ENCODE data around the gene DTX4. TPM values are rescaled to one million over a fixed set of nuclear protein-coding genes. Genes with fewer than 3 reads are reported as not detected.

DTX4 gene
- total and polyA plus RNA-seq, 12 donors = 0.86 to 4.1 (median 2.1) TPM

DNA sequence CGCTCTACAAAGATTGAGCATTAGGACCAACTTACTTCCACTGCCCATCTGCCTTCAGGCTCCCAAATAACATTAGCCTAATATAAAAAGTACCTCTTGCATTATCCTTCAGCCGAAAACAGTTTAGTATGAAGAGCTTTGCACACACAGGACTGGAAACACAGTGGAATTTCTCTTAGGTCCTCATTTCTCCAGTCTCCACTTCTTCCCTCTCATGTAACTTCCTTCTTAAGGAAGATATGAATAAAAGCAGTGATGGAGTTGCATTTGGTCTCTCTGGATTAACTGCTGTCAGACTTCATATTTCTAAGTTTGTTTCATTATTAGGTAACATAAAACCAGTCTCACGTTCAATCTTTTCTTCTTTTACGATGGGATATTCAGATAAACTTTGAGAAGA, 46.4 kb downstream of the DTX4 start:
- DNase-seq (no peak), ATAC-seq (no peak)
- no peaks in the 10 kb centered on the region for H3K27me3 ChIP-seq
- H3K4me1 ChIP-seq = peaks cover 0 to 80% (median 7%) of the 10 kb centered on the region in 9 donors
- TF ChIP-seq, protein P1, sequence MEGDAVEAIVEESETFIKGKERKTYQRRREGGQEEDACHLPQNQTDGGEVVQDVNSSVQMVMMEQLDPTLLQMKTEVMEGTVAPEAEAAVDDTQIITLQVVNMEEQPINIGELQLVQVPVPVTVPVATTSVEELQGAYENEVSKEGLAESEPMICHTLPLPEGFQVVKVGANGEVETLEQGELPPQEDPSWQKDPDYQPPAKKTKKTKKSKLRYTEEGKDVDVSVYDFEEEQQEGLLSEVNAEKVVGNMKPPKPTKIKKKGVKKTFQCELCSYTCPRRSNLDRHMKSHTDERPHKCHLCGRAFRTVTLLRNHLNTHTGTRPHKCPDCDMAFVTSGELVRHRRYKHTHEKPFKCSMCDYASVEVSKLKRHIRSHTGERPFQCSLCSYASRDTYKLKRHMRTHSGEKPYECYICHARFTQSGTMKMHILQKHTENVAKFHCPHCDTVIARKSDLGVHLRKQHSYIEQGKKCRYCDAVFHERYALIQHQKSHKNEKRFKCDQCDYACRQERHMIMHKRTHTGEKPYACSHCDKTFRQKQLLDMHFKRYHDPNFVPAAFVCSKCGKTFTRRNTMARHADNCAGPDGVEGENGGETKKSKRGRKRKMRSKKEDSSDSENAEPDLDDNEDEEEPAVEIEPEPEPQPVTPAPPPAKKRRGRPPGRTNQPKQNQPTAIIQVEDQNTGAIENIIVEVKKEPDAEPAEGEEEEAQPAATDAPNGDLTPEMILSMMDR (IDR thresholded peaks at IDR 0.05) = no peak
- H3K9me3 ChIP-seq = no peaks in the 10 kb centered on the region
- H3K36me3 ChIP-seq = no peaks in the 10 kb centered on the region
- no peak overlapping the region for H3K4me3 ChIP-seq
- intact Hi-C loops (cut with DNase I) = no loop called here
- WGBS, 2 donors = 90 to 94% methylated on average over 4 of the region's 4 CpGs
- H3K27ac ChIP-seq = peak overlapping the region in 4 of 10 donors; percentile 34 to 87 (median 50)

DNA sequence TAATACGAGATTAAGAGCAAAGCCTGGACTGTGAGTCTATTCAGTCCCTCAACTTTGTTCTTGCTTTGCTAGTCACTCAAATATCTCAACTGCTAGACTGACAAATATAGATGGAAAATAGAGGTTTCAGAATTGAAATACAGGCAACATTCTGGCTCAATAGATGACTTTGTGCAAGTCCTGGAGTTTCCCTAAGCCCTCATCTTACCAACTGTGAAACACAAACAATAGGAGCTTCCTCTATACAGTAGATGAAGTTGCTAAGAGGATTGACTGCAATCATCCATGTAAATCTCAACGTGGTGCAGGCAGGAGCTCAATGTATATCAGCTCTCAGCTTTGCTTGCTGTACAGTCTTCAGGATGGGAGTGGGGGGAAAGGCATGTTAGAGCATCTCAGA, 47.0 kb downstream of the DTX4 start:
- H3K27me3 ChIP-seq = no peaks in the 10 kb centered on the region
- peaks cover 0 to 80% (median 7%) of the 10 kb centered on the region in 9 donors for H3K4me1 ChIP-seq
- no peaks in the 10 kb centered on the region for H3K36me3 ChIP-seq
- TF ChIP-seq, protein P1 (IDR thresholded peaks at IDR 0.05) = no peak
- H3K27ac ChIP-seq = peak overlapping the region in 1 of 10 donors; percentile 87
- intact Hi-C loops (cut with DNase I) = no loop called here
- no peak for DNase-seq
- no peaks in the 10 kb centered on the region for H3K9me3 ChIP-seq
- no peak overlapping the region for H3K4me3 ChIP-seq
- 50 to 53% methylated on average over 2 of the region's 2 CpGs for WGBS, 2 donors
- ATAC-seq = no peak

DNA sequence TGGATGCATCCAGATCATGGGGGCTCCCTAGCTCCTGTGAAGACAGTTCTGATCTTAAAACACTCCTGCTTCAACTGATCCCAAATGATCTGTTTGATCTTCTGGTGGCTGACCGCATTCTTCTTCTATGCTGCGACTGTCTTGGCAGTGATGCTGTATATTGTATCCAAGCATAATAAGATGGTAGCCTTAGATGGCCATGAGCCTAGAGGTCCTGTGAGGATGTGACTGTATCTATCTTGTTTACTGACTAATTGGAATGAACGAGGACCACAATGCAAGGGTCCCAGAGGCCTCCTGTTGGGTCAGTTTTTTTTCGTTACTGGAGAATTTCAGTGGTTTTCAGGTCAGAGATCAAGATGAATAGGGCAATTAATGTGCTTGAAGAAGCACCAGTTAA, 47.9 kb downstream of the DTX4 start:
- Histone ChIP-seq H3K36me3 (no peaks in the 10 kb centered on the region), H3K4me3 (no peak overlapping the region), H3K27ac (no peak overlapping the region), H3K4me1 (peaks cover 0 to 86% (median 15%) of the 10 kb centered on the region in 9 donors), H3K9me3 (no peaks in the 10 kb centered on the region), H3K27me3 (no peaks in the 10 kb centered on the region)
- 61 to 74% methylated on average over 4 of the region's 4 CpGs for WGBS, 2 donors
- ATAC-seq = no peak
- TF ChIP-seq, protein P1 (IDR thresholded peaks at IDR 0.05) = no peak
- no peak for DNase-seq
- intact Hi-C loops (cut with DNase I) = loop anchor here in 1 of 10 donors (5.0 kb wide), 1 partner anchor 62 kb away; no protein-coding TSS in a partner anchor

DNA sequence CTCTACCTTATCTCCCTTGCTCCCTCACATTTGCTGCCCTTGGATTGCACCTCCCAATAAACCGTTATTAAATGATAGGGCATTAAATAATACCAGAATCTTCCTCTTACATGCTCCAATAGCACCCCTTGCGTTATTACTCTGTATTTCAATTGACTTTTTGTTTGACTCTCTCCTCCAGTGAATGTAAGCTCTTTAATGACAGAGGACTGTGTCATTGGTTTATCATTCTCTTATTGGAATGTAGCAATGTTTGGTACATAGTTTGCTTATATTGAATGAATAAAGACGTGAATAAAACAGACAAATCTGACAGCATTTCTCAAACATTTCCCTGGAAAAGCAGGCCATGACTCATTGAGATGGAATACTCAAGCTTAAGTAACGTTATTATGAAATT, 49.5 kb downstream of the DTX4 start:
- WGBS, 2 donors = 64 to 76% methylated on average over 4 of the region's 4 CpGs
- DNase-seq (no peak), ATAC-seq (no peak)
- TF ChIP-seq, protein P1 (IDR thresholded peaks at IDR 0.05) = no peak
- Histone ChIP-seq H3K4me1 (peaks cover 0 to 87% (median 16%) of the 10 kb centered on the region in 9 donors), H3K27me3 (no peaks in the 10 kb centered on the region), H3K9me3 (no peaks in the 10 kb centered on the region), H3K36me3 (no peaks in the 10 kb centered on the region), H3K27ac (peak overlapping the region in 1 of 10 donors; percentile 85), H3K4me3 (no peak overlapping the region)
- intact Hi-C loops (cut with DNase I) = loop anchor here in 1 of 10 donors (5.0 kb wide), 1 partner anchor 61 kb away; no protein-coding TSS in a partner anchor
